ENCODE data around the gene PCDHGA9. TPM values are rescaled to one million over a fixed set of nuclear protein-coding genes. Genes with fewer than 3 reads are reported as not detected.
"Not testable (repeated sequence)": the region's sequence is repeated elsewhere in the genome, so short reads cannot be mapped to it uniquely, and the experiment has no call there.

PCDHGA9 gene
- polyA plus RNA-seq, 3 donors, result not detected

DNA sequence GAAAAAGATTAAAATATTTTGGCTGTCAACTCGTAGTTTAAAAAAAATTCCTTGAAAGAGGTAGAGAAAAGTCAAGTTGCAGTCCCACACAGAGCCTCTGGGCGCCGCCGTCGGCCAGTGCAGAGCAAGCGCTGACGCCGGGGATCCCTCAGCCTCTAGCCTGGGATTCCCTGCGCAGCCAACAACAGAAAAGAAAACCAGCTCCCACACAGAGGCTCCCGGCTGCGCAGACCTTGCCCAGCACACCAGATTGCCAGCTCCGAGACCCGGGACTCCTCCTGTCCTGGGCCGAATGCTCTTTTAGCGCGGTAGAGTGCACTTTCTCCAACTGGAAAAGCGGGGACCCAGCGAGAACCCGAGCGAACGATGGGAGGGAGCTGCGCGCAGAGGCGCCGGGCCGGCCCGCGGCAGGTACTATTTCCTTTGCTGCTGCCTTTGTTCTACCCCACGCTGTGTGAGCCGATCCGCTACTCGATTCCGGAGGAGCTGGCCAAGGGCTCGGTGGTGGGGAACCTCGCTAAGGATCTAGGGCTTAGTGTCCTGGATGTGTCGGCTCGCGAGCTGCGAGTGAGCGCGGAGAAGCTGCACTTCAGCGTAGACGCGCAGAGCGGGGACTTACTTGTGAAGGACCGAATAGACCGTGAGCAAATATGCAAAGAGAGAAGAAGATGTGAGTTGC is 15.1 kb downstream of the PCDHGA9 start, which contains the start of gene PCDHGB7:
TSS of gene PCDHGB7 (plus strand) at position 184 of the 679 bp plus-strand sequence. CDS start at position 367, 183 bp downstream.
- WGBS (ENCODE audit: insufficient coverage), result 7% methylated on average over 40 of the region's 47 CpGs
- H3K27me3 ChIP-seq (ENCODE audit: control insufficient read depth in 2 of 2, insufficient read depth in 2 of 2, low read length in 2 of 2), result peaks cover 82 to 100% of the 10 kb centered on the region in 2 donors
- H4K20me1 ChIP-seq (ENCODE audit: insufficient read depth, low read length); H3K36me3 ChIP-seq (replicated peaks in 1 of 2; ENCODE audit: control insufficient read depth in 1 of 2, insufficient read depth in 2 of 2, low read length in 2 of 2); H3K9ac ChIP-seq (ENCODE audit: insufficient read depth, low read length, poor library complexity, severe bottlenecking); H3K79me2 ChIP-seq (ENCODE audit: insufficient read depth, low read length); H3K27ac Mint-ChIP-seq; H3K27ac ChIP-seq (ENCODE audit: low read depth in 1 of 2, low read length in 2 of 2): not testable (repeated sequence)
- intact Hi-C loops (cut with micrococcal nuclease), result loop anchor here in 1 of 2 donors (5.0 kb wide), 1 partner anchor 105 kb away; no protein-coding TSS in a partner anchor
- H3K4me3 Mint-ChIP-seq, result peak within 1 kb of the TSS; percentile 84 to 93
- peaks cover 31 to 32% of the 10 kb centered on the region in 2 donors for H3K4me1 ChIP-seq (ENCODE audit: control insufficient read depth in 1 of 2, insufficient read depth in 2 of 2, low read length in 2 of 2)
- H3K4me2 ChIP-seq (replicated peaks; ENCODE audit: extremely low read depth, low read length, poor library complexity, severe bottlenecking), result peak within 1 kb of the TSS; percentile 70
- H3K27me3 Mint-ChIP-seq (ENCODE audit: low read depth in 3 of 3), result peaks cover 83 to 88% (median 88%) of the 10 kb centered on the region in 3 donors
- H3K36me3 Mint-ChIP-seq, result peaks cover 16 to 39% of the 10 kb centered on the region in 2 donors
- peaks cover 47% of the 10 kb centered on the region for H3K4me1 Mint-ChIP-seq
- TF ChIP-seq, protein P1, sequence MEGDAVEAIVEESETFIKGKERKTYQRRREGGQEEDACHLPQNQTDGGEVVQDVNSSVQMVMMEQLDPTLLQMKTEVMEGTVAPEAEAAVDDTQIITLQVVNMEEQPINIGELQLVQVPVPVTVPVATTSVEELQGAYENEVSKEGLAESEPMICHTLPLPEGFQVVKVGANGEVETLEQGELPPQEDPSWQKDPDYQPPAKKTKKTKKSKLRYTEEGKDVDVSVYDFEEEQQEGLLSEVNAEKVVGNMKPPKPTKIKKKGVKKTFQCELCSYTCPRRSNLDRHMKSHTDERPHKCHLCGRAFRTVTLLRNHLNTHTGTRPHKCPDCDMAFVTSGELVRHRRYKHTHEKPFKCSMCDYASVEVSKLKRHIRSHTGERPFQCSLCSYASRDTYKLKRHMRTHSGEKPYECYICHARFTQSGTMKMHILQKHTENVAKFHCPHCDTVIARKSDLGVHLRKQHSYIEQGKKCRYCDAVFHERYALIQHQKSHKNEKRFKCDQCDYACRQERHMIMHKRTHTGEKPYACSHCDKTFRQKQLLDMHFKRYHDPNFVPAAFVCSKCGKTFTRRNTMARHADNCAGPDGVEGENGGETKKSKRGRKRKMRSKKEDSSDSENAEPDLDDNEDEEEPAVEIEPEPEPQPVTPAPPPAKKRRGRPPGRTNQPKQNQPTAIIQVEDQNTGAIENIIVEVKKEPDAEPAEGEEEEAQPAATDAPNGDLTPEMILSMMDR (IDR thresholded peaks at IDR 0.05), result peak; percentile 77
- H2AFZ ChIP-seq (ENCODE audit: insufficient read depth, low read depth, low read length, poor library complexity, severe bottlenecking), result peak within 1 kb of the TSS; percentile 80
- DNase-seq, result peak; percentile 56 to 69 (median 57)
- H3K9me3 ChIP-seq (replicated peaks in 1 of 2; ENCODE audit: control insufficient read depth in 1 of 2, insufficient read depth in 1 of 2, low read length in 2 of 2), result peaks cover 40 to 64% of the 10 kb centered on the region in 2 donors
- H3K4me3 ChIP-seq (replicated peaks in 1 of 3; ENCODE audit: low read depth in 2 of 3, low read length in 3 of 3), result peak within 1 kb of the TSS; percentile 20 to 74 (median 44)
- H3K9me3 Mint-ChIP-seq, result peaks cover 16 to 75% (median 58%) of the 10 kb centered on the region in 7 donors

- Mint-ChIP-seq H3K9me3 (peaks cover 19 to 71% (median 60%) of the 10 kb centered on the region in 7 donors), H3K27me3 (ENCODE audit: low read depth in 3 of 3) (peaks cover 78 to 88% (median 86%) of the 10 kb centered on the region in 3 donors)
- H3K9me3 ChIP-seq (replicated peaks in 1 of 2; ENCODE audit: control insufficient read depth in 1 of 2, insufficient read depth in 1 of 2, low read length in 2 of 2), result peaks cover 41 to 59% of the 10 kb centered on the region in 2 donors
Observed at GRCh38 chr5:141419074-141419880, 16.7 kb downstream of the PCDHGA9 start.

More at GRCh38 chr5:141419074-141419880, 16.7 kb downstream of the PCDHGA9 start:
- H3K4me3 ChIP-seq (replicated peaks in 1 of 3; ENCODE audit: low read depth in 2 of 3, low read length in 3 of 3), result no peak overlapping the region
- TF ChIP-seq, protein P1 (IDR thresholded peaks at IDR 0.05), result no peak
- DNase-seq, result no peak
- H3K79me2 ChIP-seq (ENCODE audit: insufficient read depth, low read length), result no peaks in the 10 kb centered on the region
- H3K27ac Mint-ChIP-seq, result peak overlapping the region in 1 of 7 donors; percentile 80
- intact Hi-C loops (cut with micrococcal nuclease), result loop anchor here in 1 of 2 donors (5.0 kb wide), 1 partner anchor 103 kb away; no protein-coding TSS in a partner anchor
- peaks cover 12 to 37% of the 10 kb centered on the region in 2 donors for H3K36me3 Mint-ChIP-seq
- H3K36me3 ChIP-seq (replicated peaks in 1 of 2; ENCODE audit: control insufficient read depth in 1 of 2, insufficient read depth in 2 of 2, low read length in 2 of 2), result no peaks in the 10 kb centered on the region
- H3K4me2 ChIP-seq (replicated peaks; ENCODE audit: extremely low read depth, low read length, poor library complexity, severe bottlenecking), result no peak overlapping the region
- 46% methylated on average over 74 of the region's 74 CpGs for WGBS (ENCODE audit: insufficient coverage)
- no peak overlapping the region for H2AFZ ChIP-seq (ENCODE audit: insufficient read depth, low read depth, low read length, poor library complexity, severe bottlenecking)
- peak overlapping the region in 1 of 2 donors; percentile 93 for H3K4me3 Mint-ChIP-seq
- H3K4me1 ChIP-seq (ENCODE audit: control insufficient read depth in 1 of 2, insufficient read depth in 2 of 2, low read length in 2 of 2), result peaks cover 19 to 21% of the 10 kb centered on the region in 2 donors
- H3K9ac ChIP-seq (ENCODE audit: insufficient read depth, low read length, poor library complexity, severe bottlenecking), result no peak overlapping the region
- no peaks in the 10 kb centered on the region for H4K20me1 ChIP-seq (ENCODE audit: insufficient read depth, low read length)
- no peak overlapping the region for H3K27ac ChIP-seq (ENCODE audit: low read depth in 1 of 2, low read length in 2 of 2)
- peaks cover 36% of the 10 kb centered on the region for H3K4me1 Mint-ChIP-seq
- peaks cover 81 to 100% of the 10 kb centered on the region in 2 donors for H3K27me3 ChIP-seq (ENCODE audit: control insufficient read depth in 2 of 2, insufficient read depth in 2 of 2, low read length in 2 of 2)
